HG03521 (cell line): ENCODE results near the gene SPC25.
"Not testable (repeated sequence)": the region's sequence is repeated elsewhere in the genome, so short reads cannot be mapped to it uniquely, and the experiment has no call there.

Source experiments
- ATAC-seq: cut with Tn5 transposase; IDR thresholded peaks from one replicate; pipeline ENCODE4 v1.9.1; 2021; ENCODE audit warnings: mild to moderate bottlenecking, moderate library complexity; ENCODE audit not compliant: unreplicated experiment

The SPC25 gene

DNA sequence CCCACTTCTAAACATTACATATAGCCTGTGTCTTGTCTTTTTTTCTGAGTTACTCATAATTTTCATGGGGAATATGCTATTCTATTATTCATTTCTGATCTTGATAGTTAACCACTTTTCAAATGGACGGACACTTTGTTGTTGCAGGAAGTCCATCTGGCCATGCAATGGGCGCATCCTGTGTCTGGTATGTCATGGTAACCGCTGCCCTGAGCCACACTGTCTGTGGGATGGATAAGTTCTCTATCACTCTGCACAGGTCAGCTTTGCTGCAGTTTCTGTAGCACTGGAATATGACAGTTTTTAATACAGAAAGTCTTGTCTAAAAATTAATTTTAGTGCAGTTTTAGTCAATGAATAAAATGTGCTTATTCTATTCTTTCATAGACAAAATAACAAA, 14.1 kb upstream of the SPC25 start:
- ATAC-seq: no peak

- no peak for ATAC-seq
Measured at GRCh38 chr2:168903888-168904287, 13.7 kb upstream of the SPC25 start.

GRCh38 chr2:168901003-168901402, 10.8 kb upstream of the SPC25 start, which contains the start of gene G6PC2:
TSS of gene G6PC2 (plus strand) at chr2:168901291. CDS start at chr2:168901332, 41 bp downstream.
- ATAC-seq: no peak

DNA sequence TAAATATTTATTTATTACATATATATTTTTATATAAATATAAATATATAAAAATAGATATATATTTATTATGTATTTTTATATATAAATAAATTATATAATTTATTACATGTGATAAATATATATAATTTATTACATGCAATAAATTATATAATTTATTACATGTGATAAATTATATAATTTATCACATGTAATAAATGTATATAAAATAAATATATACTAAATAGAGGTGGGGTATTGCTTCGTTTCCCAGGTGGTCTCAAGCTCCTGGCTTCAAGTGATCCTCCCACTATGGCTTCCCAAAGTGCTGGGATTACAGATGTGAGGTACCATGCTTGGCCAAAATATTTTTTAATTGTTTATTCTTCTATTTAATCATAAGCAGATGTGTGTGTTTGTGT, 7.2 kb upstream of the SPC25 start:
- no peak for ATAC-seq

DNA sequence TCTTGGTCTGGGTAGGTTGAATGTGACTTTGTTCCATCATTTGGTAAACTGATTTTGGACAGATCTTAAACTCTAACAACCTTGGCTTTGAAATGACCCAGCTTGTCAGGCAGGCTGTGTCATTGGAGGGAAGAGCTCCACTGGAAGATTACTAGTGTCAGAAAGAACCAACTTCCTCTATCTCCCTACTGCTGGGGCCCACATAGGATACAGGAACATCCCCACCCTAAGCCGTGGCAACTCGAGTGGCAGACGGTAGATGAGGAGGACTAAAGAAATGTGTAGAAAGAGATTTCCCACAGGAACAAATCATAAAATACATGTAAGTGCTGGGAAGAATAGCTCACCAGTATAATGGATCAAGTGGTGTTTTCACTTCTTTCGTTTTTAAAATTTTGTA, 6.6 kb upstream of the SPC25 start:
- no peak for ATAC-seq

DNA sequence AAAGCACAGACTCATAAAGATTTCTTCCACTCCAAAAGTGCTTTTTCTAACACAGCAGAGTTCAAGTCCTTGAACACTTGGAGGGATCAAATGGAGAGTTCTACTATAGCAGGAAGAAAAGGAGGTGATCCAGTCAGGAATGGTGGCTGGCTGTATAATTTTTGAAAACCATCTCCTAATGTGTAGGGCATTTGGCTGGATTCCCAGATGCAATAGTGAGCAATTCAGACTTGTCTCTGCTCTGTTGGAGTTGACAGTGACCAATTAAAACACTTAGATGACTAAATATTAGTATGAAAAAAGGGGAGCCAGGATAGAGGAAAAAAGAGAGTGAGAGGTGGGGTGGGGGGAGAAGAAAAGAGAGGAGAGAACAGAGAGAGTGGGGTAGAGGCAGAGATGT, 5.5 kb upstream of the SPC25 start:
- ATAC-seq: no peak

- ATAC-seq: no peak
Measured at GRCh38 chr2:168894720-168895119, 4.5 kb upstream of the SPC25 start.

DNA sequence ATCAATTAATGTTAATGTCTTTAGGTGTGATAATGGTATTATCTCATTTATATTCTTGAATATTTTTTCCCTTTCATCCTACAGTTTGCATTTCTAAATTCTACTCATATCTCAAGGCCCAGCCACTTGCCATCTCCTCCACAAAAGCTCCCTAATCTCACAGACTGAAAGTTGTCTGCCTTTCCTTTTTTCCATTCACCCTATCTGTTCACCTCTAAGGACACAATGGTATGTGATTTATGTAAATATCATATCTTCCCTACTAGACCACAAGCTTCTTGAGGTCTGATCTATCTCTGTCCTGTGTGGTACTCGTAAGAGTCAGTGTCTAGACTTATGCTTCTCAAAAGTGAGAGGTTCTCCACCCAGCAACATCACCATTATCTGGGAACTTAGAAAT, 3.9 kb upstream of the SPC25 start:
- no peak for ATAC-seq

DNA sequence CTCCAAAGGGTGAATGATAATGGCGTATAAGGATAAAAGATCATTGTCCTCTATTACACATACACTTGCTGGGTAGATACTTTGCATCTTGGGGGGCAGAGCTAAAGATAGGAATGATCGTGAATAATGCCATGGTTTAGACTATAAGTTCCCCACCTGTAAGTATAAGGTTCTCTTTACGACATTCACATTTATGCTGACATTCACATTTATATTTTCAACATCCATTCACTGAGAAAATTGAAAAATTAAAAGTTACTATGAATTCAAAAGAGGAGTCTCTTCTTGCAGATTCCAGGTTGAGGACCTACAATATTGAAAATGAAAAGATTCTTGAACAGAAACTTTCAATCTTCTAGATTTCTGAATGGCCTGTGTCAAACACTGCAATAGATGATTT, 2.1 kb upstream of the SPC25 start:
- no peak for ATAC-seq

DNA sequence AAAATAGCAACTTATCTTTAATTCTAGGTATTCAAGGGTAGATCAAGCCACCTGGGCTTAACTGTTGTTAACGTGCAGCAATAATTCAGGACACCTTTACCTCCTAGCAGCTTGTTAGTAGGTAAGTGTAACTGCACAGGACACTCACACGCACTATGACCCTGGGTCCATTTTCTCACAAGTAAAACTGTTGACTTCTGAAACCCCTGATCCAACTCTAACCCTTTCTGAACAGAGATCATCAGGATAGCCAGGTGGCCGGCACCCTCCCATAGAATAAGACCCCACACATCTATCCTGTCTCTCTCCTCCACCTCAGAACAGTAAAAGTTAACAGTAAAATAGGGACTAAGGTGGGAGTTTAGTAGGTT, 610 bp downstream of the SPC25 start:
- no peak for ATAC-seq

DNA sequence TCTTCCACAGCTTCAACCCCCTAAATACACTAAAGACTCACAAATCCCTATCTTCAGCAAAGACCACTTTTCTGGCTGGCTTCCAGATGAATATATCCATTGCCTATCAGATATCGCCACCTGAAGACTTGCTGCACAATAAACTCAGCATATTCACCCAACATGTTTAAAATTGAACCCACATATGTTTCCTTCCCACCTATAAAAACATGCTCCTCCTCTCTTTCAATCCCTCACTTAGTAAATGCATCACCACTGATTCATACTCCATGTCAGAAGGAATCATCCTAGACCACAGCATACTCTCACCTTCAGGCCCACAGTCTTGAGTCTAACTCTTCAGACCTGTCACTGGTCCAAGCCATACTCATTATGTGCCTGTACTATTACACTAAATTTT, 5.3 kb downstream of the SPC25 start:
- ATAC-seq: no peak

DNA sequence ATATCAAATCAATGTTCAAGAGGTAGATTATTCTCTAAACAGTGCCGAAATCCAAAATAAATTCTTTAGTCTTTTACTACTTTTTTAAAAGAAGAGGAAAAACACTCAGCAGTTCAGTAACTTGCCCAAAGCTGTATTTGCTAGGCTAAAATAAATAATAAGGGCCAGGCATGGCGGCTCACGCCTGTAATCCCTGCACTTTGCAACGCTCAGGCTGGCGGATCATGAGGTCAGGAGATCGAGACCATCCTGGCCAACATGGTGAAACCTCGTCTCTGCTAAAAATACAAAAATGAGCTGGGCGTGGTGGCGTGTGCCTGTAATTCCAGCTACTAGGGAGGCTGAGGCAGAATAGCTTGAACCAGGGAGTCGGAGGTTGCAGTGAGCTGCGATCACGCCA, 8.1 kb downstream of the SPC25 start:
- not testable (repeated sequence) for ATAC-seq

DNA sequence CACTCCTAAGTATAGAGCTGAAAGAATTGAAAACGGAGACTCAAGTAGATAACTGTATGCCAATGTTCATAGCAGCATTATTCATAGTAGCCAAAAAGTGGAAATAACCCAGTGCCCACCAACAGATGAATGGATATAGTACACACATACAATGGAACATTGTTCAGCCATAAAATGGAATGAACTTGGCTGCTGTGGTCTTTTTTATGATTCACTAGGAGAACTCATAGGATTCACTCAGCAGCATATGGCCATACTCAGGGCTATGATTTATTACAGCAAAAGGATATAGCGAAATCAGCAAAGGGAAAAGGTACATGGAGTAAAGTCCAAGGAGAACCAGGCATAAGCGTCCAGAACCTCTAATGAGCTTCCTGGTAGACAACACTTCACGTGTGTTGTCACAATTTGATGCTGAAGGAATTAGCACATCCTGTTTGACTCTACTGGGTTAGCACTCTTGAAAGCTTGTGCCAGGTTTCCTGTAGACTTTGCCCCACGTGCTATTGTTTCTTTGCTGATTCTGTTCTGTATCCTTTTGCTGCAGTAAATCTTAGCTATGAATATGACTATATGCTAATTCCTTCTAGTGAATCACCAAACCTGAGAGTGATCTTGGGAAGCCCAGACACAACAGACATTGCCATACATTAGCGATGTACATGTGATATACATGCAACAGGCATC, 15.7 kb downstream of the SPC25 start:
- ATAC-seq: no peak

GRCh38 chr2:168870824-168871223, 19.4 kb downstream of the SPC25 start:
- ATAC-seq: not testable (repeated sequence)

DNA sequence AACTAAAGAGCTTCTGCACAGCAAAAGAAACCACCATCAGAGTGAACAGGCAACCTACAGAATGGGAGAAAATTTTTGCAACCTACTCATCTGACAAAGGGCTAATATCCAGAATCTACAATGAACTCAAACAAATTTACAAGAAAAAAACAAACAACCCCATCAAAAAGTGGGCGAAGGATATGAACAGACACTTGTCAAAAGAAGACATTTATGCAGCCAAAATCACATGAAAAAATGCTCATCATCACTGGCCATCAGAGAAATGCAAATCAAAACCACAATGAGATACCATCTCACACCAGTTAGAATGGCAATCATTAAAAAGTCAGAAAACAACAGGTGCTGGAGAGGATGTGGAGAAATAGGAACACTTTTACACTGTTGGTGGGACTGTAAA, 19.9 kb downstream of the SPC25 start:
- not testable (repeated sequence) for ATAC-seq

DNA sequence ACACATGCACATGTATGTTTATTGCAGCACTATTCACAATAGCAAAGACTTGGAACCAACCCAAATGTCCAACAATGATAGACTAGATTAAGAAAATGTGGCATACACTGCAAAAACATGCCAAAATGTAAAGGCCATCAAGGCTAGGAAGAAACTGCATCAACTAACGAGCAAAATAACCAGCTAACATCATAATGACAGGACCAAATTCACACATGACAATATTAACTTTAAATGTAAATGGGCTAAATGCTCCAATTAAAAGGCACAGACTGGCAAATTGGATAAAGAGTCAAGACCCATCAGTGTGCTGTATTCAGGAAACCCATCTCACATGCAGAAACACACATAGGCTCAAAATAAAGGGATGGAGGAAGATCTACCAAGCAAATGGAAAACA, 23.1 kb downstream of the SPC25 start:
- not testable (repeated sequence) for ATAC-seq

DNA sequence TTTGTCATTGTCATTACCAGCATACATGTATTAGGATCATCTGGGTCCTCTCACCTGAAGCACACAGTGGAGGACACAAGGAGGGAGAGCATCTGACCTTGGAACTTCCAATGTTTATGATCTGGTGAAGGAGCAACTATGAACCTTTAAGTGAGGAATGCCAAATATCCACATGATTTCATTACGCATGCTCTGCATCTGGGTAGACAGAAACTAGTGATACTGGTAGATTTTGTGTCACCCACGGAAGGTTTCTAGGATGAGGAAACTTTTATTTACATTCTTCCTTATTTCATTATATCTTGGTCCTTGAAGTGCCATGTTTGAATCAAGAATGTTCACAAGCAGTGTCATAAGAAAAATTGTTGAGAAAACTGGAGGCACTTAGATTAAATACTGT, 32.1 kb downstream of the SPC25 start:
- no peak for ATAC-seq

GRCh38 chr2:168855601-168856000, 34.6 kb downstream of the SPC25 start:
- no peak for ATAC-seq

GRCh38 chr2:168854651-168855050, 35.6 kb downstream of the SPC25 start:
- ATAC-seq: no peak

DNA sequence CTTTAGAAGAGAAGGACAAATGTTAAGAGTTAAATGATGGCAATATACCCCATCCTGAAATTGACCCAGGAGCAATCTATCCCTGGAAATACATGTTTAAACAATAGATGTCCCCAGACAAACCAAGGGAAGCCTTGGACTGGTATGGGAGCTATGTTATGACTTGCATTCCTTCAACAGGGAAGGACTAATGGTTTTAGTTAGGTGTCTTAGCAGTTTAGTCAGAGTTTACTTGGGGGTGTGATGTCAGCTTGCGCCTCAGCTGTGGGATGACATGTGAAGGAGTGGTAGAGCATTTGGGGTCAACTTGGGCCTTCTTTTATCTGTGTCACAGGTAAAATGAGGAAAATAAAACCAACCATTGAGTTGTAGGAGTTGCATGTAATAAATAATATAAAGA, 36.8 kb downstream of the SPC25 start:
- no peak for ATAC-seq

GRCh38 chr2:168852481-168852880, 37.7 kb downstream of the SPC25 start:
- ATAC-seq: no peak

GRCh38 chr2:168851674-168852320, 38.4 kb downstream of the SPC25 start:
- no peak for ATAC-seq

GRCh38 chr2:168850846-168851245, 39.4 kb downstream of the SPC25 start:
- no peak for ATAC-seq
